Adipose tissue (tissue), 3 donors: ENCODE data around the gene RPS14. TPM values are rescaled to one million over a fixed set of nuclear protein-coding genes. Genes with fewer than 3 reads are reported as not detected.
A peak's percentile ranks its signal among the peaks of the same experiment; 100 is the strongest.

Source experiments
- H3K27ac ChIP-seq: one replicate; pipeline ENCODE4 v1.5.1; 2013; ENCODE audit warnings: low read depth, low read length
- WGBS, 3 donors: extraction: QIAGEN DNeasy Blood & Tissue Kit; methylation state at CpG; one replicate each; pipeline ENCODE4 v1.1.7; 2013; 5-methylcytosine and 5-hydroxymethylcytosine counted together
- polyA plus RNA-seq, 3 donors: library from polyadenylated mRNA; stranded (reverse); fragments of 200-250 nt; gene quantifications; one replicate each; pipeline ENCODE4 v1.2.3, GENCODE V29; 2013
- donor health status: healthy with polysubstance abuse.
- donor health status: Bipolar disorder and iron deficiency.
- donor health status: healthy.

Gene RPS14
- polyA plus RNA-seq: 1,000 to 10,000 TPM; 3,447 to 4,480 (median 4,248) TPM

GRCh38 chr5:150449517-150450339 is at the start of gene RPS14:
Gene RPS14 (minus strand): TSS chr5:150449739. CDS start chr5:150447733, 2,006 bp downstream.
- peak within 1 kb of the TSS; percentile 81 for H3K27ac ChIP-seq
- WGBS, 3 donors: 3 to 4% (median 3%) methylated on average over 58 of the region's 58 CpGs

GRCh38 chr5:150498971-150499370 is 49.4 kb upstream of the RPS14 start:
- H3K27ac ChIP-seq: no peak overlapping the region

- H3K27ac ChIP-seq: no peak overlapping the region
- WGBS, 3 donors: 43 to 60% (median 46%) methylated on average over 6 of the region's 6 CpGs
Measured at GRCh38 chr5:150498501-150498900, 49.0 kb upstream of the RPS14 start.

DNA sequence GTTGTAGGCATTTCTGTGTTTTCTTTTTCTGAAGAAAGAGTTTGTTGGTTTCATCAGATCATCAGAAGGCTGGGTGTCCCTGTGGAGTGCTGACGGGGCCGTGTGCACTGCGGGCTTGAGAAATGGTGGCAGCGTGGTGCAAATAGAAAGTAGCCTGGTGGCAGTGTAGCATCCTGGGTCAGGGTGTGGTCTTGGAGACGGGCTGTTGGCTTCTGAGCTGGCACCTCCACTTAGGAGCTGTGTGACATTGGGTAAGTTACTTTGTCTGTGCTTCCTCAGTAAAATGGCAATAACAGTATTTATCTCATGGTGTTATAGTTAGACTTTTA is 48.4 kb upstream of the RPS14 start:
- peak overlapping the region; percentile 33 for H3K27ac ChIP-seq
- WGBS, 3 donors: 54 to 84% (median 61%) methylated on average over 5 of the region's 5 CpGs

- 55 to 59% (median 56%) methylated on average over 14 of the region's 14 CpGs for WGBS, 3 donors
- peak overlapping the region; percentile 48 for H3K27ac ChIP-seq
Measured at GRCh38 chr5:150497274-150497988, 47.9 kb upstream of the RPS14 start.

- H3K27ac ChIP-seq: no peak overlapping the region
- WGBS, 3 donors: 67 to 75% (median 71%) methylated on average over 4 of the region's 4 CpGs
Measured at GRCh38 chr5:150496534-150496933, 47.0 kb upstream of the RPS14 start.

DNA sequence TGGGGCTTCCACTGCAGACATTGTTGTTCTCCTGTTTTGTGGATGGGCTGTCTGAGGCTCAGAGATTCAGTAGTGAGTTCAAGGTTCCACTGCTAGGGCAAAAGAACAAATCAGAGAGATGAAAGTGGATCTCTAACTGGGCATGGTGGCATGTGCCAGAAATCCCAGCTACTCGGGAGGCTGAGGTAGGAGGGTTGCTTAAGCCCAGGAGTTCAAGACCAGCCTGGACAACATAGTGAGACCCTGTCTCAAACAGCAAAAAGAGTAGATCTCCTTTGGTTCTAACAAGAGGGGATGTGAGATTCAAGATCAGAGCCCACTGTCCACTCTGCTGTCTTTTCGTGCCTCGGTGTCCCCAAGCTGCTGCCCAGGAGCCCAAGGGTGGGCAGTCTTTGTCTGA is 46.6 kb upstream of the RPS14 start:
- 77 to 88% (median 80%) methylated on average over 3 of the region's 3 CpGs for WGBS, 3 donors
- no peak overlapping the region for H3K27ac ChIP-seq

DNA sequence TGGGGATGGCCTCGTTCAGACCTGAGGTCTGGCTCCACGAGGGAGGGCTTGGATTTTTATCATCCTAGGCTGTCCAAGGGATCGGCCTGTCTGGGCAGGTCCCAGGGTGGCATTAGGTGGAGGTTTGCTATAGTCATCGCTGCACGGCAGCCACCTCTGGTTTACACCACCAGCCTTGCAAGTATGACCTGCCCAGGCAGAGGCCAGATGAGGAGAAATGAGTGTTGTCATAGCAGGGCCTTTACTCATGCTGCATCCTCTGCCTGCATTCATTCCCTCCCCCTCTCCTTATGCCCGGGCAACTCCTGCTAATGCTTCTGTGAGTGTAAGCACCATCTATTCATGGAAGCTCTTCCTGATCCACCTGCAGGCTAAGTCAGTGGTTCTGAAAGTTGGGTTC is 43.1 kb upstream of the RPS14 start:
- 66 to 78% (median 74%) methylated on average over 6 of the region's 6 CpGs for WGBS, 3 donors
- no peak overlapping the region for H3K27ac ChIP-seq

DNA sequence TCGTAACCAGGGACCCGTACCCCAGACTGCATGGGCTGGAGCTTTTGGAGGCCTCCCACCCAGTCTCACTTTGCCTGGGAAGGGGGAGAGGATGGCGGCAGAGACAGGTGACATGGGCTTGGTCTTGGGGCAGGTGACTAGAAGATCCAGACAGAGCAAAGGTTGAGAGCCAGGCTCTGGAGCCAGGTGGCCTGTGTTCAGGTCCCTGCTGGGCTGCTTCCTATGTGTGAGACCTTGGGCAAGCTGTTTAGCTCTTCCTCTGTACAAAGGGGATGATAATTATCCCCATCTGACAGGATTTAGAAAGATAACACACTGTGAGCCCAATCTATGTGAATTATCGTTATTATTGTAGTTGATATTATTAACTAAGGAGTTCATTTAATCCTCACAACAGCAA is 42.3 kb upstream of the RPS14 start:
- WGBS, 3 donors: 71 to 82% (median 82%) methylated on average over 4 of the region's 4 CpGs
- no peak overlapping the region for H3K27ac ChIP-seq

- peak overlapping the region; percentile 44 for H3K27ac ChIP-seq
- WGBS, 3 donors: 29 to 71% (median 40%) methylated on average over 1 of the region's 1 CpG
Measured at GRCh38 chr5:150490754-150491153, 41.2 kb upstream of the RPS14 start.

GRCh38 chr5:150490296-150490669 is 40.7 kb upstream of the RPS14 start:
- WGBS, 3 donors: 71 to 86% (median 73%) methylated on average over 2 of the region's 2 CpGs

DNA sequence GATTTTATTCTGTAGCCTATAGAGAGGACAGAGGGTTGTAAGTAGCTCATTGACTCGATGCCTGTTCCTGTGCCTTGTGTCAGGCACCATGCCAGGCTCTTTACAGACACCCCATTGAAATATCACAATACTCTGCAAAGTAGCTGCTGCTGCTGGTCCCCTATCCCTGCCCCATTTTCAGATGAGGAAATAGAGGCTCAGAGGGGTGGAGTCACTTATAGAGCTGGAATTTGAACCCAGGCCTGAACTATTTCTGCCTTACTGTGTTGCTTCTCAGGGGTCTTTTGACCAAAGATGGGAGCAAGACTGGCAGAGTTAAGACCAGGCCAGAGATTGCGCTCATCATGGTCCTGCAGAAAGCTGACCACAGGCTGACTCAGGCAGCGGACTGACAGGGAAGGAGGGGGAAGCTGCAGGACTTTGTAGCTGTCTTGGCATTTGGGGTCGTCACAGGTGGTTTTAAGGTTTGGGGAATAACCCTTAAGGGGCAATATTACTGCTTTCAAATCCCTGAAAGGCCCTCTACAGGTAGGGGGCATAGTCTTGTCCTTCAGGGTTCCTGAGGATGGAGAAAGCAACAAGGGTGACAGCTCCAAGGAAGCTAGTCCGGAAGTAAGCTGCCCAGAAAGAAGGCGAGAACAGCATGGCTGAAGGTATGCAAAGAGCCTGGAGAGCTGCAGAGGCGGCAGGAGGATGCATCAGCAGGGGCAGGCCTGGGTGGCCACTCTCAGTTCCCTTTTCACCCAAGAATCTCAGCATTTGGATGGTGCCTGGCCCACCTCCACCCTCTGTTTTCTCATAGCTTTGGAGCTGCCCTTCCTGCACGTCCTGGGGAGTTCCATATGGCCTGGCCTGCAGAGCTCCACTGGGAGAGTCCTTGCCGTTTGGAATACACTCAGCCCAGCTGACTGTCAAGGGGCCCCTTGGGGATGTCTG is 40.1 kb upstream of the RPS14 start:
- H3K27ac ChIP-seq: no peak overlapping the region
- 42 to 61% (median 51%) methylated on average over 9 of the region's 9 CpGs for WGBS, 3 donors

More at GRCh38 chr5:150490296-150490669, 40.7 kb upstream of the RPS14 start:
- no peak overlapping the region for H3K27ac ChIP-seq

- WGBS, 3 donors: 14 to 32% (median 23%) methylated on average over 11 of the region's 11 CpGs
- H3K27ac ChIP-seq: peak overlapping the region; percentile 96
Measured at GRCh38 chr5:150488519-150489359, 39.2 kb upstream of the RPS14 start.

GRCh38 chr5:150487199-150488061 is 37.9 kb upstream of the RPS14 start:
- 28 to 36% (median 31%) methylated on average over 10 of the region's 10 CpGs for WGBS, 3 donors
- H3K27ac ChIP-seq: peak overlapping the region; percentile 96

DNA sequence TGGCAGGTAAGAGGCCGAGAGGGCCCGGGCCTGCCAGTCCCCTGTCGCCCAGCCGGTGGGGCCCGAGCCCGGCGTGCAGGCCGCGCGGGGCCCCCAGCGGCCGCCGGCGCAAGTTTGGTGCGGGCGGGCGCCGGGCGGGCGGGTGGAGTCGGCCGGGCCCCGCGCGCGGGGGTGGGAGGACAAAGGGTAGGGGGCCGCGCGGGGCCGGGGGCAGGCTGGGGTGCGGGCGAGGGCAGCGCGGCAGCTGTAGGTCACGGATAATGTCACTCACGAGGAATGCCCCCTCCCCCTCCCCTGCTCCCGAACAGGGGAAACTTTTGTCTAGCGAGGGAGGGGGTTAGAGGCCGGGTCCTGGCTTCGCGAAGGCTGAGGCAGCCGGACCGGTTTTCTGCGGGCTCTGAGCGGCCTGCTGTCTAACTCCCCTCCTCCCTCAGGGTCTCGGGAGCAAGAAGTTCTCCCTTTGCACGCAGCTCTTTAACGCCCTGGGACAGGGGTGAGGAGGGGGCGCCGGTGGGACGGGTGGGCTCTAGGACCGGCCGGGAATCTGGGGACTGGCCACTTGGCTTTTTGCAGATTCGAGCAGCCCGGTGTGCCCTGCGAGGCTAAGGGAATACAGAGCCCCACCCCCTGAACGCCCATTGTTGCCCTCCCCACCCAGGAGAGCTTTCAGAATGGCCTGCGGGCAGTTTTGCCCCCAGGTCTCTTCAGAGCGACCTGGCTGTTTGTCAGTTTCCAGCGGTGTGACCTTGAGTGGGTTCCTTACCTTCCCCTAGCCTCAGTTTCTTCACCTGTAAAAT is 37.1 kb upstream of the RPS14 start:
- 1% methylated on average over 41 to 60 of the region's 60 CpGs for WGBS, 3 donors
- peak overlapping the region; percentile 89 for H3K27ac ChIP-seq

DNA sequence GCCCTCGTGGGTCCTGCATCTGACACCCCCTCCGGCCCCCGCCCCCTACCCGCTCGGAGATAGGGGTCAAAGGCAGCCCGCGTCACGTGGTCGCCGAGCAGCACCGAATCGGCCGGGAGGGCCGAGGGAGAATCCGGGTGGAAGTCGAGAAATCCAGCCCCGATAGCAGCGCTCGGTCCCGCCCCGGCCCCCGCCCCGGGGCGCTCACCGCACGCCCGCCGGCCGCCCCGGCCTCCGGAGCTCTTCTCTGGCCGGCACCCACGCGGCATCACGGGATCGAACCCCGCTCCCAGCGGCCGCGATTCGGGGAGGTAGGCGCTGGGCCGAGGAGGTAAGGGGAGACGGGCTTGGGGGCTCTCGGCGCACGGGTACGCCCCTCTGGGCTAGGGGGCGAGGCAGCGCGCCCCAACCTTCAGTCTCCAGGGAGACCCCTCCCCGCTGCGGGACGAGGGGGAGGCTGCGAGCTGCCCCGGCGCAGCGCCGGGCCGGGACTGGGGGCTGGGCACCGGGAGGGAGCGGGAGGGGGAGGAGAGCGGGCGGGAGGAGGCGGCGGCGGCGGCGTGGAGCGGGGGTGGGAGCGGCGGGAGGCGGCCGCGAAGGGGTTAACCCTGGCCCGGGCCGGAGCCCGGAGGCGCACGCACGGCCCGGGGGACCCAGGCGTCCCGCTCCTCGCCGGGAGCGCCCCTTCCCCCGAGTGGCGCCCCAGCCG is 36.3 kb upstream of the RPS14 start:
- H3K27ac ChIP-seq: peak overlapping the region; percentile 89
- 0 to 1% (median 1%) methylated on average over 46 to 87 of the region's 90 CpGs for WGBS, 3 donors
